Activated CD4-positive, alpha-beta T cell treated with anti-CD3 and anti-CD28 coated beads, Interleukin-2, amount 10 ng/mL, durations not matched to agents 7 days and 5 days (primary cell): ENCODE results near the gene FAM234A. TPM values are rescaled to one million over a fixed set of nuclear protein-coding genes. Genes with fewer than 3 reads are reported as not detected.

ENCODE experiments used
- CTCF ChIA-PET: fragments of 350-600 bp; sonication (Branson Sonifier 250); formaldehyde crosslinking; loops from one replicate; lab custom pipeline; 2021; ENCODE audit warnings: antibody characterized with exemption; lab: Charles Lee
- POLR2A ChIA-PET: fragments of 350-600 bp; sonication (Branson Sonifier 250); formaldehyde crosslinking; loops from one replicate; lab custom pipeline; 2021; ENCODE audit warnings: antibody characterized with exemption; lab: Charles Lee
- DNase-seq: peaks from one replicate; pipeline ENCODE4 v3.0.0-alpha.2; 2020
- H3K27ac Mint-ChIP-seq: one replicate; pipeline ENCODE4 v1.8.0; 2021; ENCODE audit warnings: mild to moderate bottlenecking, moderate library complexity, mixed read lengths
- H3K27me3 Mint-ChIP-seq: one replicate; pipeline ENCODE4 v1.8.0; 2021; ENCODE audit warnings: mixed read lengths
- H3K36me3 Mint-ChIP-seq: one replicate; pipeline ENCODE4 v1.8.0; 2021; ENCODE audit warnings: low read depth, mixed read lengths
- H3K4me1 Mint-ChIP-seq: one replicate; pipeline ENCODE4 v1.8.0; 2021; ENCODE audit warnings: mixed read lengths
- H3K4me3 Mint-ChIP-seq: one replicate; pipeline ENCODE4 v1.8.0; 2021; ENCODE audit warnings: mild to moderate bottlenecking, moderate library complexity, mixed read lengths
- H3K9me3 Mint-ChIP-seq: one replicate; pipeline ENCODE4 v1.8.0; 2021; ENCODE audit warnings: mixed read lengths
- total RNA-seq, 2 experiments: library from RNA; stranded (reverse); gene quantifications; one replicate each; pipeline ENCODE4 v1.2.3, GENCODE V29; 2021

The FAM234A gene, protein sequence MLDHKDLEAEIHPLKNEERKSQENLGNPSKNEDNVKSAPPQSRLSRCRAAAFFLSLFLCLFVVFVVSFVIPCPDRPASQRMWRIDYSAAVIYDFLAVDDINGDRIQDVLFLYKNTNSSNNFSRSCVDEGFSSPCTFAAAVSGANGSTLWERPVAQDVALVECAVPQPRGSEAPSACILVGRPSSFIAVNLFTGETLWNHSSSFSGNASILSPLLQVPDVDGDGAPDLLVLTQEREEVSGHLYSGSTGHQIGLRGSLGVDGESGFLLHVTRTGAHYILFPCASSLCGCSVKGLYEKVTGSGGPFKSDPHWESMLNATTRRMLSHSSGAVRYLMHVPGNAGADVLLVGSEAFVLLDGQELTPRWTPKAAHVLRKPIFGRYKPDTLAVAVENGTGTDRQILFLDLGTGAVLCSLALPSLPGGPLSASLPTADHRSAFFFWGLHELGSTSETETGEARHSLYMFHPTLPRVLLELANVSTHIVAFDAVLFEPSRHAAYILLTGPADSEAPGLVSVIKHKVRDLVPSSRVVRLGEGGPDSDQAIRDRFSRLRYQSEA
- 10 to 100 TPM; 16.0 to 19.6 TPM for total RNA-seq

DNA sequence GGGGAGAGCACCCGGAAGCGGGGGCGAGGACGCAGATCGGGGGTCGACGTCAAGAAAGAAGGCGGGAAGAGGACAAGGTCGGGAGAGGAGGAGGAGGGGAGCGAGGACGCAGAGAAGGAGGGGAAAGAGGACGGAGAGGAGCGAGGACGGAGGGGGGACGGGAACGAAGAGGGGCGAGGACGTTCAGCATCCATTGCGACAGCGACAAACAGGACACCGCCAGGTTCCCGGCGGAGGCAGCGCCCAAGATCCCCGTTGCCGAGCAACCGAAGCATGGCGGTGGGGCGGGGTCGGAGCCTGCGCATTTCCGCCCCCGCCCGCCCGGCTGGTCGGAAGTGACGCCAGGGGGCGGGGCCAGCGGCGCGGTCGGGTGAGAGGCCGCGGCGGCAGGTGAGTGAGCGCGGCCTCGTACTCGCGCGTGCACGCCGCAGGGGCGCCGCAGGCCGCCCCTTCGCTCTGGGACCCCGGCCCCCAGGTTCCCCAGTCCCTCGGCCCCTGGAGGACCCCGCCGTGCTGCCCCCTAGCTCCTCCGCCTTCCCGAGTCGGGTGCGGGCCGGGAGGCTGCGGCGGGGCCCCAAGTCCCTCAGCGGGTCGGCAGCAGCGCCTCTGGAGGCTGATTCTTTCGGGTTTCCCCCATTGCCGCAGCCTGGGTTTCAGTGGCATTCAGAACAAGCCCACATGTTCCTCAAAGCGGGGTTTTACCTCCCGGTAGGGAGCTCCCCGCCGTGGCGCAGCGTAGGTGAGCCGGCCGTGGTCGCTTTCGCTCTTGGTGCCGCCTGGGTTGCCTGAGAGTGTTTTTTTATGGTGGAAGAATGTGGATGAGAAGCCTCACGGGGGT lies at the start of gene FAM234A:
Gene FAM234A, plus strand, starts transcription at position 354 of the 838 bp plus-strand sequence. CDS start 19,593 bp downstream, outside the sequence.
- Mint-ChIP-seq H3K4me1 (peaks cover 15% of the 10 kb centered on the region), H3K27ac (peak within 1 kb of the TSS; percentile 96), H3K27me3 (no peaks in the 10 kb centered on the region), H3K4me3 (peak within 1 kb of the TSS; percentile 83), H3K36me3 (no peaks in the 10 kb centered on the region), H3K9me3 (no peaks in the 10 kb centered on the region)
- DNase-seq = peak; percentile 95
- POLR2A ChIA-PET = interaction anchor here (0.6 to 0.7 kb wide), 2 partner anchors 118 to 131 kb away, joined by 3 to 6 read pairs; no protein-coding TSS in a partner anchor
- CTCF ChIA-PET = interaction anchor here (0.7 to 2.0 kb wide), 12 partner anchors 9 to 137 kb away, joined by 3 to 9 read pairs (median 4); no protein-coding TSS in a partner anchor

DNA sequence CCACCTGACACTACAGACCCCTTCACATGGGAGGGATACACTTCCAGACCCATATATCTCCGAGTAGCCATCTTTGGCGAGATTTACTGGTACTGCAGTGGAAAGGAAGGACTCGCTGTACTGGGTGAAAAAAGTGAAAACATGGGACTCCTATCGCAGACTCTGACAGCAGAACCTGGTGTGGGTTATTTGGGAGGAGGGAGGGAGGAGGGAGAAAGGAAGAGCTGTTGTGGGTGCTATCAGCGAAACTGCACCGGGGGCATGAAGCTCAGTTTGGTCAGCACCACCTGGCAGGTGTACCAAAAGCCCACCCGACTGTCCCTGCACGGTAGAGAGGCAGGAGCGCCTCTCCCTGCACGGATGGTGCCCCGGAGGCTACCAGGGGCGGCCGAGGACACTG lies 49.4 kb upstream of the FAM234A start:
- ChIA-PET POLR2A (no interaction called here), CTCF (no interaction called here)
- no peak overlapping the region for H3K4me3 Mint-ChIP-seq
- H3K27me3 Mint-ChIP-seq = no peaks in the 10 kb centered on the region
- H3K9me3 Mint-ChIP-seq = no peaks in the 10 kb centered on the region
- H3K4me1 Mint-ChIP-seq = peaks cover 9% of the 10 kb centered on the region
- H3K27ac Mint-ChIP-seq = no peak overlapping the region
- peaks cover 17% of the 10 kb centered on the region for H3K36me3 Mint-ChIP-seq
- DNase-seq = no peak

DNA sequence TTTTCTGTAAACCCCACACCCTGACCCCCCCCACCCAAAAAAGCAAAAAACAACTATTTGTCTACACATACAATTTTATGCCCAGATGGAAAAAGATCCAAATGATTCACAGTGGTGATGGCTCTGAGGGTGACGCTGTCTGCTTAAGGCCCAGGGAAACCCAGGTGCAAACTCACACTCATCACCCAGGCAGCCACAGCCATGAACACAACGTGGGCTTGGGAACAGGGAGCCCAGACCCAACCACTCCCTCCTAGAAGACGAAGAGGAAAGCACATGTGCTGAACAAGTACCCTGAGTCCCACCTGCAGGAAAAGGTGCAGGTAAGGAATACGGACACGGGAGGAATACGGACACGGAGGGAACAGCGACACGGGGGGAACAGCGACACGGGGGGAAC lies 48.9 kb upstream of the FAM234A start:
- no peak for DNase-seq
- Mint-ChIP-seq H3K27me3 (no peaks in the 10 kb centered on the region), H3K4me1 (peaks cover 9% of the 10 kb centered on the region), H3K27ac (peak overlapping the region; percentile 36), H3K4me3 (no peak overlapping the region), H3K36me3 (peaks cover 19% of the 10 kb centered on the region), H3K9me3 (no peaks in the 10 kb centered on the region)
- ChIA-PET CTCF (no interaction called here), POLR2A (no interaction called here)

DNA sequence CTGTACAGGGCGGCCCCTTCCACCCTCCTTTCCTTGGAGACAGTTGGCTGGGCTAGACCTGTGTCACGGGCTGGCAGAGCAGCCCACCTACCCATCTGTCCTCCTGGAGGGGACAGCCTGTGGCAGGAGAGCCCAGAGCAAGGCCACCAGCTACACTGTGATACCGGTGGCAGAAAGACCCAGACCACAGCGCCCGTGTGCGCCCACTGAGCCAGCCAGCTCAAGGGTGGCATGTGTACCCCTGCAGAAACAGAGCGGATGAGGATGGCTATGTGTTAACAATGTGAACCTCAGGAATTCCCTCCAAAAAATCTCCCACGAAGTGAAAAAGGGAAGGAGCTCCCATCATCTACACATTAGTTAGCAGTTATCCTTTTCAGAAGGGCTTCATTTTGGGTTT lies 47.3 kb upstream of the FAM234A start:
- DNase-seq = no peak
- Mint-ChIP-seq H3K4me3 (no peak overlapping the region), H3K27me3 (no peaks in the 10 kb centered on the region), H3K27ac (no peak overlapping the region), H3K9me3 (no peaks in the 10 kb centered on the region), H3K4me1 (peaks cover 5% of the 10 kb centered on the region), H3K36me3 (peaks cover 27% of the 10 kb centered on the region)
- ChIA-PET CTCF (no interaction called here), POLR2A (no interaction called here)

DNA sequence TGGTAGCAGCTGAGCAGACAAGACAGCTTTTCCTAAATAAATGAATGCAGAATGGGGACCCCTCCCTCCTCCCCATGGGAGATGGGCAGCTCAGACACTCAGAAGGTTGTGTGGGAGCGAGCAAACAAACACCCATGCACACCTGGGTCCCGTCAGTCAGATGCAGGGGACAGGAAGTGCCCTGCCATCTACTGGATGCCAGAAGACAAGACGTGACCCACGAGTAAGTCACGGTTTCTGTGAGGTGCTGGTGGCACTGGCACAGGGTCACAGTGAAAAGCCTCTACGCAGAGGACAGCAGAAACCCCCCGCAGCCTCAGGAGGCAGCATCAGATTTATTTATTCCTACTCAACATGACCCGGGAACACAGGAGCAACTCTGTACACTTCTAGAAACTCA lies 45.9 kb upstream of the FAM234A start:
- Mint-ChIP-seq H3K27me3 (no peaks in the 10 kb centered on the region), H3K36me3 (peaks cover 30% of the 10 kb centered on the region), H3K27ac (no peak overlapping the region), H3K4me1 (peaks cover 5% of the 10 kb centered on the region), H3K4me3 (no peak overlapping the region), H3K9me3 (no peaks in the 10 kb centered on the region)
- CTCF ChIA-PET = interaction anchor here (0.7 to 1.1 kb wide), 2 partner anchors 24 to 1409 kb away, joined by 3 read pairs; no protein-coding TSS in a partner anchor
- POLR2A ChIA-PET = no interaction called here
- peak; percentile 57 for DNase-seq

DNA sequence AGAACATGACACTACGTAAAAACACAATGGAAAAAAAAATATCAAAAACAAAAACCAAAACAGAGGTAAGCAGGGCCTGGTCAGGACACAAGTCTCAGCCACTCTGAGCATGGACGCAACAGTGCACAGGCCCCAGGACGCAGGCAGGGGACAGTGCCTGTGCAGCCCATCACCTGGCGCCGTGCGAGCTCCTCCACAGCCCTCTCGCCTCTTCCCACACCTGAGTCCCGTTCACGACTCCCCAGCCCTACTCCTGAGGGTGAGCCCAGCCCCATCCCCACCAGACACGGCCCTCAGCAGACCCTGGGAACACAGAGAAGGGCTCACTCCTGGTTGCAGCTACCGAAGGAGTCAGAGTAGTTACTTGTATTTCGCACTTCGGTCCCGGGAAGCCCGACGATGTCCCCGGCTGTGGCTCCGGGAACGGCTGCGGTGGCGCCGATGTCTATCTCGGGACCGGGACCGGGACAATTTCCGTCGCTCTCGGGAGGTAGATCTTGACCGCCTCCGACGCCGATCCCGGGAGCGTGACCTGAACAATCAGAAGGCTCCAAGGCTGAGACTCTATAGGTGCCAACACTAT lies 44.9 kb upstream of the FAM234A start:
- Mint-ChIP-seq H3K4me3 (no peak overlapping the region), H3K36me3 (peaks cover 30% of the 10 kb centered on the region), H3K9me3 (no peaks in the 10 kb centered on the region), H3K27ac (no peak overlapping the region), H3K27me3 (no peaks in the 10 kb centered on the region), H3K4me1 (peaks cover 5% of the 10 kb centered on the region)
- POLR2A ChIA-PET = no interaction called here
- DNase-seq = no peak
- CTCF ChIA-PET = interaction anchor here (1.1 kb wide), 1 partner anchor 23 kb away, joined by 3 read pairs; no protein-coding TSS in a partner anchor

DNA sequence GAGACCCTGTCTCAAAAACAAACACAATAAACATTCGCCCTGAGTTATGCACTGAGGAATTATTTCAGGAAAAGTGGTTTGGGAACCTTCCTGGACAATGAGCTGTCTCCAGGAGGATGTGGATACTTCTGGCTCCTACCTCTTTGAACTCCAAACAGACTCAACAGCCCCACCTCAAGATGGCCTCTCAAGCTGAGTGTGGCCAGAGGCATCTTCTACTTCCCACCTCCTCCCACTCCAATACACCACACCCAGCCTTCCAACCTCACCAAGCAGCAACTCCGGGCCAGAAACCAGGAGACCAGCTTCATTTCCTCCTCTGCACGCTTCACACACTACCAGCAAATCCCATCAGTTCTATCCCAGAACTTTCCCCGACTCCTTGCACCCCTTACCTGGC lies 42.8 kb upstream of the FAM234A start:
- H3K27ac Mint-ChIP-seq = no peak overlapping the region

DNA sequence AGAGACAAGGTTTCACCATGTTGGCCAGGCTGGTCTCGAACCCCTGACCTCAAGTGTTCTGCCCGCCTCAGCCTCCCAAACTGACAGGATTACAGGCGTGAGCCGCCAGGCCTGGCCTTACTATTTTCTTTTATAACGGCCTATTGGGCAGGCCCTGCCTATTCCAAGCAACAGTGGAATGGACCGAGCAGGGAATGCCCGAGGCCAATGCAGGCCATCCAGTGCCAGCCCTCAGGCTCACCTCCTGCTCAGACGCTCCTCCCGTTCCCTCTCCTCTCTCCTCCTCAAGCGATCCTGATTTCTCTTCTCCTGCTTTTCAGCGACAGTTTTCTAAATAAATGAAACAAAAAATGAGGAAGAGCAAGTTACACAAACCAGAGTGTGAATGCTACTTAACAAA lies 41.9 kb upstream of the FAM234A start:
- Mint-ChIP-seq H3K36me3 (peaks cover 36% of the 10 kb centered on the region), H3K4me1 (peaks cover 5% of the 10 kb centered on the region), H3K27me3 (no peaks in the 10 kb centered on the region), H3K4me3 (no peak overlapping the region), H3K27ac (no peak overlapping the region), H3K9me3 (no peaks in the 10 kb centered on the region)
- CTCF ChIA-PET = interaction anchor here (0.6 to 1.3 kb wide), 2 partner anchors 96 to 127 kb away, joined by 3 to 4 read pairs; no protein-coding TSS in a partner anchor
- no peak for DNase-seq
- POLR2A ChIA-PET = no interaction called here

More for the DNA sequence above, 42.8 kb upstream of the FAM234A start:
- DNase-seq = no peak
- Mint-ChIP-seq H3K27me3 (no peaks in the 10 kb centered on the region), H3K9me3 (no peaks in the 10 kb centered on the region), H3K4me1 (peaks cover 5% of the 10 kb centered on the region), H3K4me3 (no peak overlapping the region), H3K36me3 (peaks cover 32% of the 10 kb centered on the region)
- POLR2A ChIA-PET = no interaction called here
- CTCF ChIA-PET = no interaction called here

DNA sequence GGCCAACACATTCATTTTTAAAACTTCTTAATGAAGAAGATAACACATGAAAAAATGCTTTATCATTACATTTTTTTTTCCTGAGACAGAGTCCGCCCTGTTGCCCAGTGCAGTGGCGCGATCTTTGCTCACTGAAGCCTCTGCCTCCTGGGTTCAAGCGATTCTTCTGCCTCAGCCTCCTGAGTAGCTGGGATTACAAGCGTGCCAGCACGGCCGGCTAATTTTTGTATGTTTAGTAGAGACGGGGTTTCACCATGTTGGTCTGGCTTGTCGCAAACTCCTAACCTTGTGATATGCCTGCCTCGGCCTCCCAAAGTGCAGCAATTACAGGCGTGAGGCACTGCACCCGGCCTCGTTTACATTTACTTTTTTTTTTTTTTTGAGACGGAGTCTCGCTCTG lies 41.2 kb upstream of the FAM234A start:
- CTCF ChIA-PET = interaction anchor here (1.3 kb wide), 1 partner anchor 96 kb away, joined by 4 read pairs; no protein-coding TSS in a partner anchor
- Mint-ChIP-seq H3K4me1 (peaks cover 5% of the 10 kb centered on the region), H3K36me3 (peaks cover 37% of the 10 kb centered on the region), H3K27ac (no peak overlapping the region), H3K27me3 (no peaks in the 10 kb centered on the region), H3K4me3 (no peak overlapping the region), H3K9me3 (no peaks in the 10 kb centered on the region)
- POLR2A ChIA-PET = no interaction called here
- DNase-seq = no peak

DNA sequence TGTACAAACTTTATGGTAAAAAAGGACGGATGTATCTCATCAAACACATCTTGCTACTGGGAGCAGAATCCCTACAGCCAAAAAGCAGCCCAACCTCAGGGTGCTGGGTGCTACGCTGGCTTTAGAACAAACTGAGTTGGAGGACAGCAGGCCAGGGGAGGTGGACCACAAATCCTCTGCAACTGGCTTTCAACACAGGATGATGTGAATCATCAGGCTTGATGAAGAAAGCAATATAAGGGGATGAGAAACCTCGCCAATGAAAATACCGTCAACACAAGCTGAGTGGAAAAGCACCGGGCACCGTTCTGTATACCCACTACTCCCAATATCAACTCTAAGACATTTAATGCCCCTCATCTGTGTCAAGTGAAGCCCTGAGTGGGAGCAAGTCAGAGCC lies 40.1 kb upstream of the FAM234A start:
- no peak overlapping the region for H3K4me3 Mint-ChIP-seq

DNA sequence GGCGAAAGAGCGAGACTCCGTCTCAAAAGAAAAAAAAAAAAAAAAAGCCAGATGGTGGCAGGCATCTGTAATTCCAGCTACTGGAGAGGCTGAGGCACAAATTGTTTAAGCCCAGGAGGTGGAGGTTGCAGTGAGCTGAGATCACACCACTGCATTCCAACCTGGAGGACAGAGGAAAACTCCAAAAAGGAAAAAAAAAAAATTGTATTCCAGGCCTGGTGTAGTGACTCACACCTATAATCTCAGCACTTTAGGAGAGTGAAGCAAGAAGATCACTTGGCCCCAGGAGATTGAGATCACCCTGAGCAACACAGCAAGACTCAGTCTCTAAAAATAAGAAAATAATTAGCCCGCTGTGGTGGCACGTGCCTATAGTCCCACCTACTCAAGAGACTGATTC lies 34.2 kb upstream of the FAM234A start:
- Mint-ChIP-seq H3K27ac (no peak overlapping the region), H3K36me3 (peaks cover 31% of the 10 kb centered on the region), H3K4me3 (no peak overlapping the region), H3K4me1 (no peaks in the 10 kb centered on the region), H3K9me3 (no peaks in the 10 kb centered on the region), H3K27me3 (no peaks in the 10 kb centered on the region)
- CTCF ChIA-PET = interaction anchor here (0.6 kb wide), 3 partner anchors 33 to 176 kb away, joined by 3 to 5 read pairs (median 3); no protein-coding TSS in a partner anchor
- DNase-seq = no peak
- POLR2A ChIA-PET = no interaction called here

More for the DNA sequence above, 40.1 kb upstream of the FAM234A start:
- Mint-ChIP-seq H3K36me3 (peaks cover 35% of the 10 kb centered on the region), H3K27ac (no peak overlapping the region), H3K4me1 (no peaks in the 10 kb centered on the region), H3K27me3 (no peaks in the 10 kb centered on the region), H3K9me3 (no peaks in the 10 kb centered on the region)
- POLR2A ChIA-PET = no interaction called here
- CTCF ChIA-PET = interaction anchor here (0.8 to 1.5 kb wide), 2 partner anchors 84 to 87 kb away, joined by 3 to 4 read pairs; no protein-coding TSS in a partner anchor
- no peak for DNase-seq

DNA sequence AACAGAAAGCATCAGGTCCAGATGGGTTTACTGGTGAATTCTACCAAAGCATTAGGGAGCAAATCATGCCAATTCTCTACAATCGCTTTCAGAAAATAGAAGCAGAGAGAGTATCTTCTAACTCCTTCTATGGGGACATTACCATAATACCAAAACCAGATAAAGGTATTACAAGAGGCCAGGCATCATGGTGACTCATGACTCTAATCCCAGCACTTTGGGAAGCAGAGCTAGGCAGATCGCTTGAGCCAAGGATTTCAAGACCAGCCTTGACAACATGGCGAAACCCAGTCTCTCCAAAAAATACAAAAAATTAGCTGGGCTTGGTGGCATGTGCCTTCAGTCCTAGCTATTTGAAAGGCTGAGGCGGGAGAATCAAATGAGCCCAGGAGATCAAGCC lies 31.4 kb upstream of the FAM234A start:
- Mint-ChIP-seq H3K4me3 (no peak overlapping the region), H3K9me3 (no peaks in the 10 kb centered on the region), H3K36me3 (peaks cover 38% of the 10 kb centered on the region), H3K4me1 (peaks cover 8% of the 10 kb centered on the region), H3K27ac (no peak overlapping the region), H3K27me3 (no peaks in the 10 kb centered on the region)
- CTCF ChIA-PET = no interaction called here
- POLR2A ChIA-PET = no interaction called here
- DNase-seq = no peak
